GM21723 (cell line): ENCODE data around the gene SERPINE1.
A peak's percentile ranks its signal among the peaks of the same experiment; 100 is the strongest.

Source experiments
- ATAC-seq: cut with Tn5 transposase; IDR thresholded peaks from one replicate; pipeline ENCODE4 v1.9.1; 2021; ENCODE audit warnings: mild to moderate bottlenecking, moderate library complexity; ENCODE audit not compliant: unreplicated experiment

The SERPINE1 gene

DNA sequence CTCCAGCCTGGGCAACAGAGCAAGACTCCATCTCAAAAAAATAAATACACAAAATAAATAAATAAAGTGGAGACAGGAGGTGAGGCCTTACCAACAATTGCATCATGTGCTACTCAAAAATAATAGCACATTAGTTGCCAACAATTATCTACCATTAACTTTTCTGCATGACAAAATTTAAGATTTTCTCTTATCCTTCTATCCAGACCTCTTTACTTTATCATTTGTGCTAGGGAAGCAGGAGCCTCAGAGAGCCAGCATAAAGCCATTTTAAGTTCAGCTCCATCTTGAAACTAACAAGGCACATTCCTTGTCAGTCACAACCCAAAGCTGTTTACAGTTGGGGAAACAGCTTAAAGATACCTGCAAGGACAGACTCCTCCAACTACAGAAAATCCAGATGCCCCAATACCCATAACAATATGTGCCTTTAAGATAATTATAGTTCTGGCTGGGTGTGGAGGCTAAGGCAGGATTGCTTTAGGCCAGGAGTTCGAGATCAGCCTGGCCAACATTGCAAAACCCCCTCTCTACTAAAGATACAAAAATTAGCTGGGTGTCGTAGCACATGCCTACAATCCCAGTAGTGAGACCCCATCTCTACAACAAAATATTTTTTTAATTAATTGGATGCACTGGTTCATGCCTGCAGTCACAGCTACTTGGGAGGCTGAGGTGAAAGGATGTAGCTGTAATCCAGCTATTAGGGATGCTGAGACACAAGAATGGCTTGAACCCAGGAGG is 25.2 kb downstream of the SERPINE1 start:
- ATAC-seq, result no peak

DNA sequence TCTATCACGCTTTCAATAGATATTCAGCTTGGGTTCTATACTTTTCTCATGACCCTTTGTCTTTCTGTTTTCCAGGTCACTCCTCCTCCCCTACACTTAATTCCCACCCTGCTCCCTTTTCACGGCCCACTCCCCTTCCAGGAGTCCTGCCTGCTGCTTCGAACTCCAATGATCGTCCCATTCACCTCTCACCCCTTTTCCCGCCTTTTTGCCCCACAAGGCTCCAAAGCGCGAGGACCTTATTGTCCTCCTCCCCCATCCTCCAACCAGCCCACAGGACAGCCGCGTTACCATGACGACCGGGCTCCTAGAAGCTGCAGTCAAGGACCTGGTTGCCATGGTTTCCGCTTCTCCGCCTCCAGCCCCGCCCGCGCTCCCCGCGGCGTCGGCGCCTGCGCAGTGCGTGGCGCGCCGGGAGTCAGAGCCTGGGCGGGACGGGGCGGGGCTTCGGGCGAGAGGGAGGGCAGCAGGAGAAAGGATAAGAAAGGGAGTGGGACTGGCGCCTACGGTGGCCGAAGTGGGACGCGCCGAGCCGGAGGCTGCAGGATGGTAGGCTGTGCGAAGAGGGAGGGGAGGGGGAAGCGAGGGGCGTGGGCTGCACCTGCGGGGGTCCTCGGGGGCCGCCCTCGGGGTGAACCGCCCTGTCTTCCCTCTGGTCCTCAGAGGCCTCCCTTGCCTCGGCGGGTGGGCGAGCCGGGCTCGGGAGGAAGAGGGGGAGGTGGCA is 27.2 kb downstream of the SERPINE1 start, which contains the start of gene AP1S1:
Gene AP1S1, plus strand, starts transcription at position 508 of the 724 bp plus-strand sequence. Its CDS starts 39 bp downstream, at position 547.
- peak; percentile 74 for ATAC-seq

DNA sequence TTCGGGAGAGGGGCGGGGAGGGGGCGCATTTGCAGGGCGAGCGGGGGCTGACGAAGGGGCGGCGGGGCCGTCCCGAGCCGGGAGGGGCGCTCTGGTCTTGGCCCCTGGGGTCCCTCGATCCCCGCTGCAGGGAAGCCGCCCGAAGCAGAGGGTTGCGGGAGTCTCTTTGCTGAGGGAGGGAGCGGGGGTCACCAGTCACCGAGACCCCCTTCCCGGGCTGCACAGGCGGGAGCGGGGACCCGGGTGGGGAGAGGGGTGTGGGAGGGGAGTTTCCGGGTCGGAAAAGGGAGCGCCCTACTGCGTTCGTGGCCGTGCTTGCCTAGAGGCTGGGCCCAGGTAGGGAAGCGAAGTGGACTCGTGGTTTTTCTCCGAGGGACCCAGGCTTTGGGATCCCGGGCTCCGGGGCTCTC is 27.8 kb downstream of the SERPINE1 start:
- peak; percentile 44 for ATAC-seq

DNA sequence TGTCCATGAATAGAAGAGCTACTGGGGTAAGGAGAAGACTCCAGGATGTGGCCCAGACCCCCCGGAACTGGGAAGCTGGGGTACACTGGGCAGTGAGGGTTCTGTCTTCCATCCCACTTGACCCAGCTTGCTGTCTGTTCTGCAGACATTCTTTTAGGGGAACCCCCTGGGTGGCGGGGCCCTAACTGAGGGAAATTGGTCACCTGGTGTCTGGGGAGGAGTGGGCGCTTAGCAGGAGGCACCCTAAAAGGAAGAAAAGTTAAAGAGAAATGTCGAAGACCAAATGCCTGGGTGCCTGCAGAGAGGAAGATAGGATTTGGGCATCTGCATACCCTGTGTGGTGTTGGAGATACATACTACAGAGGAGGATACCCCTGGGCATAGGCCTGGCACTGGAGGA is 28.4 kb downstream of the SERPINE1 start:
- no peak for ATAC-seq

DNA sequence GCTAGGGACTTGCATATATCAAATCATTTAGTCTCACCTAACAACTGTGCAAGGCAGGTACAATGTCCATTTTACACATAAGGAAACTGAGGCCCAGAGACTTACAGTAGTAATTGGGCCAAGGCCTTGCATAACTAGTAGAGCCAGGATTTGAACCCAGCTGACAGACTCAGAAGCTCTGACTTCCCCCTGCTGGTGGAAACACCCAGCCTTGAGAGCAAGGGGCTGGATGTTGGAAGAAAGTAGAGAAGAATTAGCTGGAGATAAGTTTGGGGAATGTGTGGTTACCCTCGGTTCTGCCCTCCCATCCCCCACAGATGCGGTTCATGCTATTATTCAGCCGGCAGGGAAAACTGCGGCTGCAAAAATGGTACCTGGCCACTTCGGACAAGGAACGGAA is 29.4 kb downstream of the SERPINE1 start:
- no peak for ATAC-seq

DNA sequence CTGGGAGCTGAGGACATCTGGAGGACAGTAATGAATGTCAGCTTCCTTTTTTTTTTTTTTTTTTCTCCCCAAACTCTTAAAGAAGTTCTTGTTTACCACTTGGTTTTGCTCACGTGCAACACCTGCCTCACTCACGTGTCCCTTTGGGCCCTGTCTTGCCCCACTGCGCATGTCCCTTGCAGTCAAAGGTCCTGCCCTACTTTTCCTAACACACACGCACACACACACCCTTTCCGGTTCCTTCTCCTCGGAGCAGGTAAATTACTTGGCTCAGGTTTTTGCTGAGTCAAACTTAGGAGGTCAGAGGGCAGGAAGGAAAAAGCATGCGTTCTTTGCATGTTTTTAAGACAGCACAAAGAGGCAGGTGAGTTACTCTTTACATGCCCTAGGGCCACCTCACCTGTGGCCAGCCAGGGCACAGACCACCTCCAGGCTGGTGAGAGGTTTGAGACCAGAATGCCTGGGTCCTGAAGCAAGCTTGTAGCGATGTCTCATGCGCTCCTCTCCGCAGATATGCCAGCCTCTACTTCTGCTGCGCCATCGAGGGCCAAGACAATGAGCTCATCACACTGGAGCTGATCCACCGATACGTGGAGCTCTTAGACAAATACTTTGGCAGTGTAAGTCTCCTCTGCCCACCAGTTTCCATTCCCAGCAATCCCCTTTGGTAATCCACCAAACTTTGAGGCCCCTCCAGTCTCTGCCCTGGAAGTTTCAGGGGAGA is 30.1 kb downstream of the SERPINE1 start:
- no peak for ATAC-seq

DNA sequence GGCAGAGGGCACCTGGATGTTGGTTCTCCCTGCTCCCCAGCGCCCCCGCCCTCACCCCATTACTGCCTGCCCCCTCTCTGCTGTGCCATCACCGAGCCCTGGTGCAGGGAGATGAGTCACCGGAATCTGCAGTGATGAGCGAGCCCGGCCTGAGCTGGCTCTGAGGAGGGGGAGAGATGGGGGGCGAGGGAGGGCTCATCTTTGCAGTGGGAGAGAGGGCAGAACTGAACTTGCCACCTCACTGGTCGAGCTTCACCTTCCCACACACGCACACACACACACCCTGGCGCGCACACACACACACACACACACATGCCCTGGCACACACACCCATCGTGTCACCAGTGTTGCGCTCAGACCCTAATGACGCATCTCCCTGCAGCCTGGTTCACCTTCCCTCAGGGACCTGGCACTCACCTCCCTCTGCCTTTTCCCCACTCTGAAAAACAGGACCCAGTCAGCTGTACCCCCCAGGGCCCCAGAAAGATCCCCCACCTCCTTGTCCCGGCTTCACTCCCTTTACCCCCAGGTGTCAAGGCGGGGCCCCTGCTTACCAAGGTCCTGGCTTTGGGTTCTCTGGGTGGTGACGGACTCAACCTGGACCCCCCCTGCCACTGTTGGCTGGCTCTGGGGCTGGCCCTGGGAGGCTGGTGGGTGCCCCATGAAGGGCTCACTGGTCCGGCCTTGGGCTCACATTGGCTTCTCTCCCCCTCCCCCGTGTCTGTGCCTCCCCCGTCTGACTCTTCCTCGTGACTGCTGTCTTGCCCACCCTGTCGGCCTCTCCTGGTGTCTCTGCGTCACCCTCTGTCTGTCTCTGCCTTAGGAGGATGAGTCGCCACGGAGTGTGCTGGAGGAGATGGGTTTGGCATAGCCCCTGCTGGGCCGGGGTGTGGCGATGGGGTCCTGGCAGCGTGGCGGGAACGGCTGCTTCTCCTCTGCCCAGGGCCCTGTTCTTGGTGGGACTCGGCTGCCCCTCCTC is 33.1 kb downstream of the SERPINE1 start:
- ATAC-seq, result no peak

DNA sequence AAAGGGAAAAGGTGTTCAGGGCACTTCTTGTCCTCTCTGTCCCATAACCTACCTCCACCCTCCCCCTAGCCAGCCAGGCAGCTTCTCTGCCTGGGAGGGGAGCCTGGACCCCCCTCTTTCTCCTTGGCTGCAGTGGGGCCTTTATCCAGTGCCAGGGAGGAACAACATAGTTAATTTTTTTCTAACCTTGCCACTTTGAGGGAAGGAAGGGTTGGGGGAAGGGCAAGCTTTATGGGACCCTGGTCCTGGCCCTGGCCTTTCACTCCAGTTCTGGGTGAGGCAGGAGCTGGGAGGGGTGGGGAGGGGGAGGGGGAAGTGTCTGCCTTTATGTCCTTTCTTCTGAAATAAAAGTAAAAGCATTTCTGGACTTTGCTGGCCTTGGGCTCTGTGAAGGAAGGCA is 34.0 kb downstream of the SERPINE1 start:
- no peak for ATAC-seq

DNA sequence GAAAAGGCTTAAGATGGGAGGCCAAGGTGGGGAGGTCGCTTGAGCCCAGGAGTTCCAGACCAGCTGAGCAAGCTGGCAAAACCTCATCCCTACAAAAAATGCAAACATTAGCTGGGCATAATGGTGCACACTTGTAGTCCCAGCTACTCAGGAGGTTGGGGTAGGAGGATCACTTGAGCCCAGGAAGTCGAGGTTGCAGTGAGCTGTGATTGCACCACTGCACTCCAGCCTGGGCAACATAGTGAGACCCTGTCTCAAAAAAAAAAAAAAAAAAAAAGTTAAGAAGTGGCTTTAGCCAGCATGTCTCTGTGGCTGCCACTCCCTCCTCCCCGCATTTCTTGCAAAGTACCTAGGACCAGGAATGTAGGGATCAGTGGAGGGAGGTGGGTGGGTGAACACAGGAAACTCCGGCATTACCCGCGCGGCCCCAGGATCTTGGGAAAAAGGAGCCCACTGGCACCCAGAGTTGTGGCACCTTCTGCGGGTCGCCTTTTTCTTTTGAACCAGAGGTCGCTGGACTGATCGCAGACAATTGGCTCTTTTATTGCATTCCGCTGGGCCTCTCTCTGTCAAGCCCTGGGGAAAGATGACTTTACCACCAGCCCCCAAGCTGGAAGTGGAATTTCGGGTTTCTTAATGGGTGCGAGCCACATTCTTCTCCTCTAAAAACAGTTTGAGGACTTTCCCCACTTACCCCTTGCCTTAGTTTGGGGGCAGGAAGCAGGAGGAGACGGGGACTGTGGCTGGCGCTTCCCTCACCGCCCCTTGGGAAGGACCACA is 35.0 kb downstream of the SERPINE1 start:
- no peak for ATAC-seq

DNA sequence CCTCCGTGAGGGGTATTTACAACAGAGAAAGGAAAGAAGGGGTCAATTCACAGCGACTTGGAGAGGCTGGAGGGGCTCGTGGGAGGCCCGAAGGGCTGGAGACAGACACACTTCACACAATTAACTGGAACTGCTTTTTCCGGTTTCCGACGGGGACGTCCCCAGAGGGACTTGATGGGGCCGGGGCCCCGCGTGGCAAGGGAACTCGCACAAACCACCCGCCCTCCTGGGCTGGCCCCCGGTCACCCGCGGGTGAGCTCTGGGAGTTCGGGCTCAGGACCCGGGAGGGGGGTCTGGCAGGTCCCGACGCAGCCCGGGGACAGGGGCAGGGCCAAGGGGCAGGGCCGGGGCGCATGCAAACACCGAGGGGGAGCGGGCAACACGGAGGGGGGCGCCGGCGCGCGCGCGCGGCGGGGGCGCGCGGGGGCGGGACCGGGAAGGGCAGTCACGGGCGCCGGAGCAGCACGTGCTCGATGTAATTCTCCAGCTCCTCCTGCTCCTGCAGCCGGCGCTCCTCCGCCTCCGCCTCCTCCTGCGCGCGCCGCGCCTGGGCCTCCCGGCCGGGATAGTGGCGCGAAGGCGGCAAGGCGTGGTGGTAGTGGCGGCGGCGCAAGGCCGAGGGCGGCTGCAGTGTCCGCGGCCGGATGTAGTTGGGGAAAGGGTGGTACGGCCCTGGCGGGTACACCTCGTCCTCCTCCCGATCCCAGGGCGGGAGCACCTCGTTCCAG is 35.8 kb downstream of the SERPINE1 start:
- ATAC-seq, result no peak

DNA sequence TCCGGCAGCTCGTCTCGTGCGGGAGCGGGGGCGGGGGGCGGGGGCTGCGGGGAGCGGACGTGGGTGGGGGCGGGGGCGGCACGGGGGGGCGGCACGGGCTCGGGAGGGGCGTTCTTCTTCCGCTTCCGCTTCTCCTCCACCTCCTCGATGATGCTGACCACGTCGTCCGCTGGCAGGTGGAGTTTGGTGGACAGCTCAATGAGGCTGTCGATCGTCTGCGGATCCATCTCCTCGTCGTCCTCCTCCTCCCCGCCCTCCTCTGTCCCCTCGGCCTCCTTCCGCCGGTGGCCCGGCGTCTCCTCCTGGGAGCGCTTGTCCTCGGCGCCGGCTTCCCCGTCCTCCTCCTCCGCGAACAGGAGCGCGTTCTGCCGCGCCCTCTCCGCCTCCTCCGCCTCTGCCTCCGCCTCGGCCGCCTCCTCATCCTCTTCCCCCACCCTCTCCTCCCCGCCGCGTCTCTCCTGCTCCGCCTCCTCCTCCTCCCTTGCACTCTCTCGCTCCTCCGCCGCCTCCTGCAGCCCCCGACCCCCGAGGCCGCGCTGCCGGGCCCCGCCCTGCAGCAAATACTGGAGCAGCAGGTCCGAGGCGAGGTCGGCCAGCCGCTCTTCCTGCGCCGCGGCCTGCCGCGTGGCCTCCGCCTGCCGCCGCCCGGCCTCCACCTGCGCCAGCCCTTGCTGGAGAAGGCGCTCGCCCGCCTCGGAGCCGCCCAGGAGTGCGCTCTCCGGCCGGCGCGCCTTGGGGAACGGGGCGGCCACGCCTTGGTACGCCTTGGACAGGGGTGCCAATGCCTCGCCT is 36.6 kb downstream of the SERPINE1 start:
- ATAC-seq, result no peak

DNA sequence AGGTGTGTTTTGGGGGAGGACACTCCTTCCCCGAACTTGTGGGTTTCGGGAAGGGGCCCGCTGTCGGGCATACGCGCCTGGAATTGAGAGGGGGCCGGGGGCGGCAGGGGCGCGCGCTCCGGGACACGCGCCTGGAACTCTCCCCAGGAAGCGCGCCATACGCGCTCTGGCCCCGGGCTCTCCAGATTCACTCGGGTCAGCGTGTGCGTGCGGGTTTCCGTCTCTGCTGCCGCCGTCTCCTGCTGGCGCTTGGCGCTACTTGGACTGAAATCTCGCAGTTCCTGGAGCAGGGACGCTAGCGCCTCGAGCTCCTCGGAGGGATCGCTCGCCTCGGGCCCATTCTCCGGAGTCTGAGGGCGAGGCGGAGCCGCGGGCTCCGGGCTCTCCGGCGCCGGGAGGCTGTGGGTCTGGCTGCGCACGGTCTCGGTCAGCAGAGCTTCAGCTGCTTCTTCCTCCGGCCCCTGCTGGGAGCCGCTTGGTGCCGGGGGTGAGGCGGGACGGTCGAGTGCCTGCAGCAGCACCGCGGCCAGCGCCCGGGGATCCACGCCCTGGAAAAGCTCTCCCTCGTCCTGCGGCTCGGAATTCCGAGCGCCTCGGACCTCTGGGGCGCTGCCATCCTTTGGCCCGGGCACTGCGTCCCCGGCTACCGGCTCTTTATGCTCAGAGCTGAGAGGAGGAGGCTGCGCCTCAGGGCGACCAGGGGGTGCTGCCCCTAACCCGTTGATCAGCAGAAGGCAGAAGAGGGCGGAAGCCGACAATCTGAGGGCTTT is 37.4 kb downstream of the SERPINE1 start:
- ATAC-seq, result no peak

DNA sequence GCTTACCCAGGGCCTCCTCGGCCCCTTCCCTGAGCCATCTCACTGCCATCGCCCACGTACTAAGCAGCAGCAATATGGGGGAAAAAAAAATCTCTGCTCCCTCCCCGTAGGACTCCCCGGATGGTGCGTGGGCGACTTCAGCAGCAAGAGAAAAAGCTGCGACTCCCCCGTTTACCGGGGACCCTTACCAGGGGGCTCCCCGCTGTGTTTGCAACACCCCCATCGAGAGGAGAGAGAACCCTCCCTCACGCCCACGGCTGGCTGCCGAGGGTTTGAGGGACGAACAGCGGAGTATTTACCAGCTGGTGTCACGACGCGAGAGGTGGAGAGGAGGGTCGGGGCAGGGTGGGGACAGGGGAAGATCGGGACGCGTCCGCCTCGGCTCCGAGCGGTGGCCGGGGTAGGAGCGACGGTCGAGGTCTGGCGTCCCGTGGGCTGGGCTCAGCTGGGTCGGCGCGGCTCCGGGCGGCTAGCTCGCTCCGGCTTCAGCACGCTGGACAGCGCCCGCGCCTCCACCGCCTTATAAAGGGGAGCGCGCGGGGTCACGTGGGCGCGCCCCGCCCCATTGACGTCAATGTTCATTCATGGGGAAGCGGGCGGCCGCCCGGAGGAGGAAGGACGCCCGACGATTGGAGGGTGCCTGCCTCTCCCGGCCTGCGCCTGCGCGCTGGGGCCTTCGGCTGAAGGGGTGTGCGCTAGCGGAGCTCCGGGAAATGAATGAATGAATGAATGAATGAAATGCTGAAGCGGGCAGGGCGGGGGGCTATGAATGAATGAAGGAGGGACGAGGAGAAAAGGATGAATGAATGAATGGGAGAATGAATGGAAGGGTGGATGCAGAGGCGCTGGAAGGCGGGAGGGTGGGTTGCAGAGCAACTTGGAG is 38.4 kb downstream of the SERPINE1 start, which contains the start of gene VGF:
Gene VGF, minus strand, starts transcription at position 495 of the 883 bp plus-strand sequence. CDS start 726 bp downstream, outside the sequence.
- peak; percentile 73 for ATAC-seq

DNA sequence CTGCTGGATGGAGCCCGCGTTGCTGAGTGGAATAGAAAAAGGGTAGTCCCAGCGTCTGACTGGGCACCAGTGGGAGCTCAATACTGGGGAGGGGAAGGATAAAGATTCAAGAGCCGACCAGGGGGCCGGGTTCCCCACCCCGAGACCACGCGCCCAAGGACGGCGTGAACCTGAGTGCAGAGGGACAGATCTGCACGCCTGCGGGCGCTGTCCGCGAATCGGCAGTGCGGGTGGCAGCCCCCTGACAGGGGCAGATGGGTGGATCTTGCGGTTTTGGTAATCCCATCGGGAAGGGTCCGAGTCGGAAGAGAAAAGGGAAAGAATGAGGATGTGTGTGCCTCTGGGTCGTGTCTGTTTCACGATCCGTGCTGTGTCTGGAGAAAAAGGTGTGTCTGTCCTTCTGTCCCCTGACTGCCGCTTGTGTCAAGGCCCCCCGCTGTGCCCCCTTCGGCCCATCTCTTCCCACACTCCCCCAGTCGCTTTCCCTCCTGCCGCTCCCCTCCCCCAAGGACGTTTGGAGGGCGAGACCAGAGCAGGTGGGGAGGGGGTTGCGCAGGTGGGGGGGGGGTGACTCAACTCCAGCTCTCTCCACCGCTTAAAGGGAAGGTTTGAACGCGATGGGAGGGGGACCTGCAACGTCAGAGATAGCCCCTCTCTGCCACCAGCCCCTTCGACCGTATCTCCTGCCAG is 39.2 kb downstream of the SERPINE1 start:
- ATAC-seq, result no peak

DNA sequence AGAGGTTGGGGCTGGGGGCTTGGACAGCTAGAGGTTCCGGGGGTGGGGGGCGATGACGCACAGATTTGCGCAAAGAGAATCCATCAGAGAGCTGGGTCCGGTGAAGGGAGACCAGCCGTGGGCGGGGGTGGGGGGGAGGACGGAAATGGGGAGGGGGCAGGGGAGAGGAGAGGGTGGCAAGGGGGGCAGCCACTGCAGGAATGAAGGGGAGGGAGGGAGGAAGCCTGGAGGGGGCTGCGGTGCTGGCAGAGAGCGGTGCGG is 39.7 kb downstream of the SERPINE1 start:
- no peak for ATAC-seq
